ENCODE results near the gene RARRES2. TPM values are rescaled to one million over a fixed set of nuclear protein-coding genes. Genes with fewer than 3 reads are reported as not detected.

The RARRES2 gene
- not detected in 2 replicates for total RNA-seq

GRCh38 chr7:150341263-150342120, at the start of gene RARRES2:
RARRES2 (minus strand) TSS chr7:150341629; CDS start chr7:150340609, 1,020 bp downstream.

GRCh38 chr7:150378853-150379440, 37.5 kb upstream of the RARRES2 start, which contains the start of gene ZNF775:
ZNF775 (plus strand) TSS chr7:150379330; CDS start chr7:150388471, 9,141 bp downstream.

GRCh38 chr7:150368096-150368883, 26.9 kb upstream of the RARRES2 start, which contains the start of gene REPIN1:
REPIN1 (plus strand) TSS chr7:150368822; CDS start chr7:150369712, 890 bp downstream.

GRCh38 chr7:150322833-150323681, 18.4 kb downstream of the RARRES2 start, which contains the start of the genes ACTR3C and LRRC61:
ACTR3C (minus strand) TSS chr7:150323545; CDS start chr7:150295296, 28,249 bp downstream.
LRRC61 (plus strand) TSS chr7:150323355; CDS start chr7:150336862, 13,507 bp downstream.

Other genes with a start within 250 kb of the RARRES2 start
- 0.98 and 1.00 TPM in 2 replicates for gene LRRC61, start 18.3 kb downstream of the RARRES2 start, total RNA-seq
- gene ACTR3C, start 18.1 kb downstream of the RARRES2 start, total RNA-seq, result 0.07 and 0.49 TPM in 2 replicates
- gene REPIN1, start 27.2 kb upstream of the RARRES2 start, total RNA-seq, result 124 and 135 TPM in 2 replicates
- 5.1 and 6.8 TPM in 2 replicates for gene ZNF775, start 37.7 kb upstream of the RARRES2 start, total RNA-seq
- 16.7 and 18.3 TPM in 2 replicates for gene GIMAP8, start 109.0 kb upstream of the RARRES2 start, total RNA-seq
- 20.4 and 26.2 TPM in 2 replicates for gene GIMAP7, start 173.2 kb upstream of the RARRES2 start, total RNA-seq
- 62.7 and 64.1 TPM in 2 replicates for gene GIMAP4, start 225.8 kb upstream of the RARRES2 start, total RNA-seq